H9 (cell line): Measurements from ENCODE around the gene HS1BP3. TPM values are rescaled to one million over a fixed set of nuclear protein-coding genes. Genes with fewer than 3 reads are reported as not detected.

Source experiments
- DNase-seq: peaks from one replicate; pipeline ENCODE4 v3.0.0-alpha.2; 2017
- H2AFZ ChIP-seq: one replicate; pipeline ENCODE4 v1.6.1; 2013; ENCODE audit warnings: mild to moderate bottlenecking, low read length, control low read depth, moderate library complexity
- H2AK5ac ChIP-seq: 2 replicates; pipeline ENCODE4 v1.6.1; 2013; ENCODE audit warnings: low read length, control low read depth, mixed read lengths; ENCODE audit not compliant: insufficient read length
- H2BK120ac ChIP-seq: one replicate; pipeline ENCODE4 v1.6.1; 2013; ENCODE audit warnings: low read depth, mild to moderate bottlenecking, low read length, control low read depth, inconsistent platforms; ENCODE audit not compliant: poor library complexity, severe bottlenecking
- H2BK12ac ChIP-seq: 2 replicates; pipeline ENCODE4 v1.6.1; 2013; ENCODE audit warnings: low read length, control low read depth, mixed read lengths, low read depth; ENCODE audit not compliant: insufficient read length
- H2BK15ac ChIP-seq: 2 replicates; pipeline ENCODE4 v1.6.1; 2013; ENCODE audit warnings: low read depth, low read length, control low read depth
- H2BK20ac ChIP-seq: one replicate; pipeline ENCODE4 v1.6.1; 2013; ENCODE audit warnings: low read depth, mild to moderate bottlenecking, low read length, control low read depth, inconsistent platforms; ENCODE audit not compliant: poor library complexity, severe bottlenecking
- H2BK5ac ChIP-seq: 2 replicates; pipeline ENCODE4 v1.6.1; 2013; ENCODE audit warnings: low read length, control low read depth, mixed read lengths; ENCODE audit not compliant: insufficient read length
- H3K14ac ChIP-seq: 2 replicates; pipeline ENCODE4 v1.6.1; 2013; ENCODE audit warnings: low read length, control low read depth; ENCODE audit not compliant: insufficient read depth
- H3K18ac ChIP-seq: 2 replicates; pipeline ENCODE4 v1.6.1; 2013; ENCODE audit warnings: low read depth, mild to moderate bottlenecking, mixed read lengths, low read length, control low read depth; ENCODE audit not compliant: insufficient read length
- H3K23ac ChIP-seq: 2 replicates; pipeline ENCODE4 v1.6.1; 2013; ENCODE audit warnings: low read length, control low read depth, mixed read lengths, low read depth; ENCODE audit not compliant: insufficient read length
- H3K23me2 ChIP-seq: 2 replicates; pipeline ENCODE4 v1.6.1; 2013; ENCODE audit warnings: low read depth, mild to moderate bottlenecking, mixed read lengths, low read length, control low read depth; ENCODE audit not compliant: insufficient read length, poor library complexity, severe bottlenecking
- H3K27ac ChIP-seq: 2 replicates; pipeline ENCODE4 v1.5.1; 2013; ENCODE audit warnings: low read length, control low read depth, mixed read lengths, low read depth; ENCODE audit not compliant: insufficient read length
- H3K27me3 ChIP-seq: 2 replicates; pipeline ENCODE4 v1.6.1; 2013; ENCODE audit warnings: low read length, control low read depth, inconsistent platforms; ENCODE audit not compliant: insufficient read depth
- H3K4ac ChIP-seq: 2 replicates; pipeline ENCODE4 v1.6.1; 2013; ENCODE audit warnings: low read depth, mild to moderate bottlenecking, control low read depth, inconsistent platforms, low read length, moderate library complexity
- H3K4me1 ChIP-seq: 2 replicates; pipeline ENCODE4 v1.6.1; 2013; ENCODE audit warnings: low read length, control low read depth, inconsistent platforms; ENCODE audit not compliant: insufficient read depth
- H3K4me2 ChIP-seq: 2 replicates; pipeline ENCODE4 v1.6.1; 2013; ENCODE audit warnings: low read length, control low read depth, mixed read lengths; ENCODE audit not compliant: insufficient read length, insufficient read depth
- H3K56ac ChIP-seq: 2 replicates; pipeline ENCODE4 v1.6.1; 2013; ENCODE audit warnings: low read depth, mild to moderate bottlenecking, mixed read lengths, low read length, control low read depth; ENCODE audit not compliant: insufficient read length
- H3K79me1 ChIP-seq: 2 replicates; pipeline ENCODE4 v1.6.1; 2013; ENCODE audit warnings: low read depth, mild to moderate bottlenecking, moderate library complexity, low read length, control low read depth, inconsistent platforms; ENCODE audit not compliant: insufficient read depth, poor library complexity, severe bottlenecking
- H3K79me2 ChIP-seq: 2 replicates; pipeline ENCODE4 v1.6.1; 2013; ENCODE audit warnings: low read length, control low read depth, inconsistent platforms; ENCODE audit not compliant: insufficient read depth
- H3K9ac ChIP-seq: 2 replicates; pipeline ENCODE4 v1.6.1; 2013; ENCODE audit warnings: low read length, control low read depth, mixed read lengths; ENCODE audit not compliant: insufficient read length; ENCODE audit errors: extremely low read depth
- H3K9me3 ChIP-seq: one replicate; pipeline ENCODE4 v1.6.1; 2013; ENCODE audit warnings: low read depth, low read length, inconsistent platforms; ENCODE audit not compliant: control insufficient read depth
- H3T11ph ChIP-seq: one replicate; pipeline ENCODE4 v1.6.1; 2013; ENCODE audit warnings: mild to moderate bottlenecking, low read length, control low read depth, inconsistent platforms
- H4K20me1 ChIP-seq: one replicate; pipeline ENCODE4 v1.6.1; 2013; ENCODE audit not compliant: control insufficient read depth, insufficient read length, insufficient read depth
- H4K5ac ChIP-seq: 2 replicates; pipeline ENCODE4 v1.6.1; 2013; ENCODE audit warnings: low read depth, mild to moderate bottlenecking, mixed read lengths, low read length, control low read depth; ENCODE audit not compliant: insufficient read length
- H4K8ac ChIP-seq: replicated peaks from 2 replicates; pipeline ENCODE4 v1.6.1; 2013; ENCODE audit warnings: low read length, control low read depth, mixed read lengths, low read depth; ENCODE audit not compliant: insufficient read length
- H4K91ac ChIP-seq: 2 replicates; pipeline ENCODE4 v1.6.1; 2013; ENCODE audit warnings: low read depth, mild to moderate bottlenecking, moderate library complexity, mixed read lengths, low read length, control low read depth; ENCODE audit not compliant: insufficient read length
- H3K27ac Mint-ChIP-seq, 3 experiments: 2 replicates in 2 of 3; 3 replicates in 1 of 3; pipeline ENCODE4 v1.8.0; 2020 to 2021; ENCODE audit warnings: mixed read lengths in 3 of 3, mild to moderate bottlenecking in 1 of 3, moderate library complexity in 1 of 3
- H3K27me3 Mint-ChIP-seq: 2 replicates; pipeline ENCODE4 v1.8.0; 2021; ENCODE audit warnings: low read depth, mild to moderate bottlenecking, moderate library complexity, mixed read lengths
- H3K36me3 Mint-ChIP-seq, 3 experiments: 2 replicates in 2 of 3; 3 replicates in 1 of 3; pipeline ENCODE4 v1.8.0; 2020 to 2021; ENCODE audit warnings: low read depth in 3 of 3, mixed read lengths in 3 of 3; ENCODE audit not compliant: insufficient read depth in 1 of 3
- H3K4me1 Mint-ChIP-seq, 2 experiments: 2 replicates each; pipeline ENCODE4 v1.8.0; 2020; ENCODE audit warnings: mixed read lengths in 2 of 2
- H3K4me3 Mint-ChIP-seq, 2 experiments: 2 replicates in 1 of 2; 3 replicates in 1 of 2; pipeline ENCODE4 v1.8.0; 2020 to 2021; ENCODE audit warnings: mild to moderate bottlenecking in 2 of 2, mixed read lengths in 2 of 2, moderate library complexity in 1 of 2
- H3K9me3 Mint-ChIP-seq, 2 experiments: 2 replicates in 1 of 2; 3 replicates in 1 of 2; pipeline ENCODE4 v1.8.0; 2020; ENCODE audit warnings: mild to moderate bottlenecking in 2 of 2, mixed read lengths in 2 of 2, moderate library complexity in 1 of 2
- WGBS: extraction: QIAGEN DNeasy Blood & Tissue Kit; methylation state at CpG from one replicate; pipeline ENCODE4 v1.1.7; 2013; ENCODE audit warnings: missing lambda C conversion rate, low lambda C conversion rate, mixed read lengths; ENCODE audit not compliant: insufficient read length; ENCODE audit errors: extremely low coverage; 5-methylcytosine and 5-hydroxymethylcytosine counted together
- total RNA-seq: library from RNA; stranded (reverse); gene quantifications from 2 replicates; pipeline ENCODE4 v1.2.1, GENCODE V29; 2021
- TF ChIP-seq, protein P1 (sequence below): fragments of 200-600 bp; sonication (generic); conservative IDR thresholded peaks from 3 replicates; pipeline ENCODE4 v1.8.0; 2021; ENCODE audit warnings: antibody characterized with exemption, mild to moderate bottlenecking

The HS1BP3 gene
- total RNA-seq, 1 experiment from 2014 or later: 11.1 TPM

- Histone ChIP-seq H3K56ac (no peak overlapping the region), H3K79me1 (no peaks in the 10 kb centered on the region), H2BK15ac (no peak overlapping the region), H2BK5ac (no peak overlapping the region), H3K9me3 (no peaks in the 10 kb centered on the region), H2BK12ac (no peak overlapping the region), H3K4me1 (no peaks in the 10 kb centered on the region; the same call in 1 of the 2 replicates), H4K8ac (no peak overlapping the region), H3K27ac (no peak overlapping the region), H4K91ac (no peak overlapping the region), H3K4ac (no peak overlapping the region), H3K9ac (no peak overlapping the region), H2AFZ (no peak overlapping the region), H4K20me1 (no peaks in the 10 kb centered on the region), H2AK5ac (no peak overlapping the region), H3T11ph (no peak overlapping the region), H3K23ac (no peak overlapping the region), H3K79me2 (no peaks in the 10 kb centered on the region), H3K23me2 (peaks cover 5% of the 10 kb centered on the region), H4K5ac (no peak overlapping the region), H3K4me2 (peak overlapping the region; percentile 37), H3K18ac (no peak overlapping the region), H3K14ac (no peak overlapping the region), H2BK20ac (no peak overlapping the region), H2BK120ac (no peak overlapping the region), H3K27me3 (no peaks in the 10 kb centered on the region)
- no CpG with 5 or more reads among the region's 7 CpGs for WGBS
- no peak for DNase-seq
- no peak overlapping the region; a peak in 1 of 7 replicates for H3K27ac Mint-ChIP-seq
- H3K36me3 Mint-ChIP-seq: no peaks in the 10 kb centered on the region; a peak in 1 of 7 replicates
- H3K9me3 Mint-ChIP-seq: no peaks in the 10 kb centered on the region
- TF ChIP-seq, protein P1, sequence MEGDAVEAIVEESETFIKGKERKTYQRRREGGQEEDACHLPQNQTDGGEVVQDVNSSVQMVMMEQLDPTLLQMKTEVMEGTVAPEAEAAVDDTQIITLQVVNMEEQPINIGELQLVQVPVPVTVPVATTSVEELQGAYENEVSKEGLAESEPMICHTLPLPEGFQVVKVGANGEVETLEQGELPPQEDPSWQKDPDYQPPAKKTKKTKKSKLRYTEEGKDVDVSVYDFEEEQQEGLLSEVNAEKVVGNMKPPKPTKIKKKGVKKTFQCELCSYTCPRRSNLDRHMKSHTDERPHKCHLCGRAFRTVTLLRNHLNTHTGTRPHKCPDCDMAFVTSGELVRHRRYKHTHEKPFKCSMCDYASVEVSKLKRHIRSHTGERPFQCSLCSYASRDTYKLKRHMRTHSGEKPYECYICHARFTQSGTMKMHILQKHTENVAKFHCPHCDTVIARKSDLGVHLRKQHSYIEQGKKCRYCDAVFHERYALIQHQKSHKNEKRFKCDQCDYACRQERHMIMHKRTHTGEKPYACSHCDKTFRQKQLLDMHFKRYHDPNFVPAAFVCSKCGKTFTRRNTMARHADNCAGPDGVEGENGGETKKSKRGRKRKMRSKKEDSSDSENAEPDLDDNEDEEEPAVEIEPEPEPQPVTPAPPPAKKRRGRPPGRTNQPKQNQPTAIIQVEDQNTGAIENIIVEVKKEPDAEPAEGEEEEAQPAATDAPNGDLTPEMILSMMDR: no peak
- H3K4me3 Mint-ChIP-seq: peak overlapping the region; percentile 76 to 88
- H3K4me1 Mint-ChIP-seq: peaks cover 33 to 35% of the 10 kb centered on the region in 2 experiments
- peaks cover 33% of the 10 kb centered on the region for H3K27me3 Mint-ChIP-seq
Measured at GRCh38 chr2:20651731-20652099, 817 bp upstream of the HS1BP3 start.
